GM12892 (cell line): ENCODE measurements around the gene CEP20.

Source experiments
- POLR2A ChIP-seq: IDR thresholded peaks from 2 replicates; pipeline ENCODE4 v1.6.1; 2011; ENCODE audit warnings: low read depth, low read length, control low read depth
- POLR2AphosphoS5 ChIP-seq: IDR thresholded peaks from 2 replicates; pipeline ENCODE4 v1.6.1; 2011; ENCODE audit warnings: low read depth, low read length, control low read depth

- TF ChIP-seq POLR2A (no peak), POLR2AphosphoS5 (no peak)
Measured at GRCh38 chr16:15899538-15900100, 11.2 kb upstream of the CEP20 start.
